ENCODE results near the gene CD200. TPM values are rescaled to one million over a fixed set of nuclear protein-coding genes. Genes with fewer than 3 reads are reported as not detected.

The CD200 gene
- polyA plus RNA-seq, 2 of the 4 experiments (the other 2 are of a cell fraction) = not detected

DNA sequence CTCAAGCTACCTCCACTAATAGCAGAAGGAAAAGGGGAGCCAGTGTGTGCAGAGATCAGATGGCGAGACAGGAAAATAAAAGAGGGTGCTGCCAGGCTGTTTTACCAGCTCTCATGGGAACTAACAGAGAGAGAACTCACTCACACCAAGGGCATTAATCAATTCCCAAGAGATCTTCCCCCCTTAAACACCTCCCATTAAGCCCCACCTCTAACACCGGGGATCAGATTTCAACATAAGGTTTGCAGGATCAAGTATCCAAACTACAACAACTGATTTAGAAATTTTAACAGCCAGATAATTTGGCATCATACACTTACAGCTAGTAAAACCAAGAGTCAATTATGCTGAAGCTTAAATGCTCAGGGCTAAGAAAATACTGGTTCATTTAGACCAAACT, 18.9 kb downstream of the CD200 start:
- no peak for FAIRE-seq
- Histone ChIP-seq H3K27ac (no peak overlapping the region), H3K4me2 (no peak overlapping the region), H3K9me3 (no peaks in the 10 kb centered on the region), H3K4me1 (no peaks in the 10 kb centered on the region), H3K4me3 (no peak overlapping the region)
- ATAC-seq = no peak
- WGBS (ENCODE audit: missing lambda C conversion rate) = 6% methylated on average over 2 of the region's 2 CpGs
- POLR2A ChIA-PET = no interaction called here
- DNase-seq (ENCODE audit: low read depth in 1 of 2, low spot score in 1 of 2) = no peak
- no peak for TF ChIP-seq CBX2 (IDR thresholded peaks at IDR 0.05; ENCODE audit: borderline replicate concordance, low read depth)
- TF ChIP-seq, protein P1, sequence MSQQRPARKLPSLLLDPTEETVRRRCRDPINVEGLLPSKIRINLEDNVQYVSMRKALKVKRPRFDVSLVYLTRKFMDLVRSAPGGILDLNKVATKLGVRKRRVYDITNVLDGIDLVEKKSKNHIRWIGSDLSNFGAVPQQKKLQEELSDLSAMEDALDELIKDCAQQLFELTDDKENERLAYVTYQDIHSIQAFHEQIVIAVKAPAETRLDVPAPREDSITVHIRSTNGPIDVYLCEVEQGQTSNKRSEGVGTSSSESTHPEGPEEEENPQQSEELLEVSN (IDR thresholded peaks at IDR 0.05; ENCODE audit: borderline replicate concordance, low read depth) = no peak
- no peak for TF ChIP-seq EHF (CRISPR knock-in tag; IDR thresholded peaks at IDR 0.05)
- CTCF ChIA-PET = interaction anchor here (0.5 kb wide), 1 partner anchor 31 kb away, joined by 3 read pairs; no protein-coding TSS in a partner anchor

GRCh38 chr3:112352720-112353119, 19.8 kb downstream of the CD200 start:
- H3K4me3 ChIP-seq = no peak overlapping the region
- no peak overlapping the region for H3K4me2 ChIP-seq
- no peaks in the 10 kb centered on the region for H3K4me1 ChIP-seq
- DNase-seq (ENCODE audit: low read depth in 1 of 2, low spot score in 1 of 2) (no peak), ATAC-seq (no peak), FAIRE-seq (no peak)
- ChIA-PET POLR2A (no interaction called here), CTCF (no interaction called here)
- H3K27ac ChIP-seq = no peak overlapping the region
- no peaks in the 10 kb centered on the region for H3K9me3 ChIP-seq
- 36% methylated on average over 5 of the region's 5 CpGs for WGBS (ENCODE audit: missing lambda C conversion rate)
- TF ChIP-seq NFE2L2 (conservative IDR thresholded peaks at IDR 0.05; ENCODE audit: low read length) (no peak), ZFP36 (IDR thresholded peaks at IDR 0.05; ENCODE audit: borderline replicate concordance, partially characterized antibody) (no peak), RCOR1 (IDR thresholded peaks at IDR 0.05; ENCODE audit: low read depth, low read length) (no peak), BHLHE40 (IDR thresholded peaks at IDR 0.05; ENCODE audit: low read depth, low read length) (no peak), CBX8 (IDR thresholded peaks at IDR 0.05) (no peak), RFX5 (IDR thresholded peaks at IDR 0.05) (no peak), POLR2A (IDR thresholded peaks at IDR 0.05; ENCODE audit: low read length) (no peak), ZC3H11A (IDR thresholded peaks at IDR 0.05) (no peak), GATA3 (IDR thresholded peaks at IDR 0.05; ENCODE audit: borderline replicate concordance) (no peak), JUNB (IDR thresholded peaks at IDR 0.05) (no peak), ZNF302 (CRISPR knock-in tag; IDR thresholded peaks at IDR 0.05) (no peak), MYC (IDR thresholded peaks at IDR 0.05; ENCODE audit: borderline replicate concordance, low read length) (no peak)
- TF ChIP-seq, protein P2, sequence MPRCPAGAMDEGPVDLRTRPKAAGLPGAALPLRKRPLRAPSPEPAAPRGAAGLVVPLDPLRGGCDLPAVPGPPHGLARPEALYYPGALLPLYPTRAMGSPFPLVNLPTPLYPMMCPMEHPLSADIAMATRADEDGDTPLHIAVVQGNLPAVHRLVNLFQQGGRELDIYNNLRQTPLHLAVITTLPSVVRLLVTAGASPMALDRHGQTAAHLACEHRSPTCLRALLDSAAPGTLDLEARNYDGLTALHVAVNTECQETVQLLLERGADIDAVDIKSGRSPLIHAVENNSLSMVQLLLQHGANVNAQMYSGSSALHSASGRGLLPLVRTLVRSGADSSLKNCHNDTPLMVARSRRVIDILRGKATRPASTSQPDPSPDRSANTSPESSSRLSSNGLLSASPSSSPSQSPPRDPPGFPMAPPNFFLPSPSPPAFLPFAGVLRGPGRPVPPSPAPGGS (IDR thresholded peaks at IDR 0.05) = no peak
- TF ChIP-seq, protein P3, sequence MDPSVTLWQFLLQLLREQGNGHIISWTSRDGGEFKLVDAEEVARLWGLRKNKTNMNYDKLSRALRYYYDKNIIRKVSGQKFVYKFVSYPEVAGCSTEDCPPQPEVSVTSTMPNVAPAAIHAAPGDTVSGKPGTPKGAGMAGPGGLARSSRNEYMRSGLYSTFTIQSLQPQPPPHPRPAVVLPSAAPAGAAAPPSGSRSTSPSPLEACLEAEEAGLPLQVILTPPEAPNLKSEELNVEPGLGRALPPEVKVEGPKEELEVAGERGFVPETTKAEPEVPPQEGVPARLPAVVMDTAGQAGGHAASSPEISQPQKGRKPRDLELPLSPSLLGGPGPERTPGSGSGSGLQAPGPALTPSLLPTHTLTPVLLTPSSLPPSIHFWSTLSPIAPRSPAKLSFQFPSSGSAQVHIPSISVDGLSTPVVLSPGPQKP (IDR thresholded peaks at IDR 0.05; ENCODE audit: low read depth, low read length) = no peak
- TF ChIP-seq, protein P4, sequence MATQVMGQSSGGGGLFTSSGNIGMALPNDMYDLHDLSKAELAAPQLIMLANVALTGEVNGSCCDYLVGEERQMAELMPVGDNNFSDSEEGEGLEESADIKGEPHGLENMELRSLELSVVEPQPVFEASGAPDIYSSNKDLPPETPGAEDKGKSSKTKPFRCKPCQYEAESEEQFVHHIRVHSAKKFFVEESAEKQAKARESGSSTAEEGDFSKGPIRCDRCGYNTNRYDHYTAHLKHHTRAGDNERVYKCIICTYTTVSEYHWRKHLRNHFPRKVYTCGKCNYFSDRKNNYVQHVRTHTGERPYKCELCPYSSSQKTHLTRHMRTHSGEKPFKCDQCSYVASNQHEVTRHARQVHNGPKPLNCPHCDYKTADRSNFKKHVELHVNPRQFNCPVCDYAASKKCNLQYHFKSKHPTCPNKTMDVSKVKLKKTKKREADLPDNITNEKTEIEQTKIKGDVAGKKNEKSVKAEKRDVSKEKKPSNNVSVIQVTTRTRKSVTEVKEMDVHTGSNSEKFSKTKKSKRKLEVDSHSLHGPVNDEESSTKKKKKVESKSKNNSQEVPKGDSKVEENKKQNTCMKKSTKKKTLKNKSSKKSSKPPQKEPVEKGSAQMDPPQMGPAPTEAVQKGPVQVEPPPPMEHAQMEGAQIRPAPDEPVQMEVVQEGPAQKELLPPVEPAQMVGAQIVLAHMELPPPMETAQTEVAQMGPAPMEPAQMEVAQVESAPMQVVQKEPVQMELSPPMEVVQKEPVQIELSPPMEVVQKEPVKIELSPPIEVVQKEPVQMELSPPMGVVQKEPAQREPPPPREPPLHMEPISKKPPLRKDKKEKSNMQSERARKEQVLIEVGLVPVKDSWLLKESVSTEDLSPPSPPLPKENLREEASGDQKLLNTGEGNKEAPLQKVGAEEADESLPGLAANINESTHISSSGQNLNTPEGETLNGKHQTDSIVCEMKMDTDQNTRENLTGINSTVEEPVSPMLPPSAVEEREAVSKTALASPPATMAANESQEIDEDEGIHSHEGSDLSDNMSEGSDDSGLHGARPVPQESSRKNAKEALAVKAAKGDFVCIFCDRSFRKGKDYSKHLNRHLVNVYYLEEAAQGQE (IDR thresholded peaks at IDR 0.05) = no peak

DNA sequence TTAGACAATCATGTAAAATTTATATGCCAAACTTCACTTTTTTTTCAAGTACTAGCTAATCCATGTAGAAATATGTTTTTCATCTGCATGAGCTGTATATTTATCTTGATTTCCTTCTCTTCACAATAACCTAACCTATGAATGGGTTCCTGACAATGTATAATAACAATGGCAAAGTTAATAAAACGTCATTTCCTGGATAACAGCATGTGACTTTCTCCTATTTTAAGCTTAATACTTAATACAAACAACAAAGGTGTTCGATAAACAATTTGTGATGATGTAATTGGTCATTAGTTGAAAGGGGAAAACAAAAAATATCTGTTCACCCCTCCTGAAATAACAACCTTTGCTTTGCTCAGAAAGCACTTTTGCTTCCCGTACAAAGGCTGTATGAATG, 20.4 kb downstream of the CD200 start:
- ChIA-PET CTCF (no interaction called here), POLR2A (no interaction called here)
- Histone ChIP-seq H3K4me3 (no peak overlapping the region), H3K4me2 (no peak overlapping the region), H3K4me1 (no peaks in the 10 kb centered on the region), H3K27ac (no peak overlapping the region), H3K9me3 (no peaks in the 10 kb centered on the region)
- no peak for FAIRE-seq
- WGBS (ENCODE audit: missing lambda C conversion rate) = 30% methylated on average over 3 of the region's 3 CpGs
- DNase-seq (ENCODE audit: low read depth in 1 of 2, low spot score in 1 of 2) = no peak
- ATAC-seq = no peak
- TF ChIP-seq GATA3 (IDR thresholded peaks at IDR 0.05; ENCODE audit: borderline replicate concordance) = no peak
- no peak for TF ChIP-seq ZFP36 (IDR thresholded peaks at IDR 0.05; ENCODE audit: borderline replicate concordance, partially characterized antibody)
- TF ChIP-seq TFCP2L1 (CRISPR knock-in tag; IDR thresholded peaks at IDR 0.05) = no peak
- no peak for TF ChIP-seq PHF8 (IDR thresholded peaks at IDR 0.05; ENCODE audit: borderline replicate concordance, low read depth)
- no peak for TF ChIP-seq CBX8 (IDR thresholded peaks at IDR 0.05)
- TF ChIP-seq FOSL2 (IDR thresholded peaks at IDR 0.05) = no peak
- no peak for TF ChIP-seq FOSL2 (CRISPR knock-in tag; IDR thresholded peaks at IDR 0.05)
- no peak for TF ChIP-seq BHLHE40 (IDR thresholded peaks at IDR 0.05; ENCODE audit: low read depth, low read length)
- TF ChIP-seq MAZ (IDR thresholded peaks at IDR 0.05; ENCODE audit: borderline replicate concordance, low read depth, low read length) = no peak
- TF ChIP-seq, protein P3 (IDR thresholded peaks at IDR 0.05; ENCODE audit: low read depth, low read length) = no peak
- TF ChIP-seq EHF (CRISPR knock-in tag; IDR thresholded peaks at IDR 0.05) = no peak
- TF ChIP-seq CHD4 (IDR thresholded peaks at IDR 0.05; ENCODE audit: borderline replicate concordance) = no peak
- TF ChIP-seq HOXA7 (CRISPR knock-in tag; IDR thresholded peaks at IDR 0.05) = no peak
- TF ChIP-seq, protein P1 (IDR thresholded peaks at IDR 0.05; ENCODE audit: borderline replicate concordance, low read depth) = no peak
- TF ChIP-seq NFE2L2 (conservative IDR thresholded peaks at IDR 0.05; ENCODE audit: low read length) = no peak

All from A549 (cell line).